Progenitor cell of endocrine pancreas (in vitro differentiated cells): ENCODE results near the gene C1orf87. TPM values are rescaled to one million over a fixed set of nuclear protein-coding genes. Genes with fewer than 3 reads are reported as not detected.

Source experiments
- DNase-seq: peaks from one replicate; pipeline ENCODE4 v3.0.0; 2021; ENCODE audit warnings: low spot score; ENCODE audit not compliant: unreplicated experiment
- H3K27ac Mint-ChIP-seq: 2 replicates; pipeline ENCODE4 v1.8.0; 2021; ENCODE audit warnings: mild to moderate bottlenecking, moderate library complexity, mixed read lengths
- H3K27me3 Mint-ChIP-seq: 2 replicates; pipeline ENCODE4 v1.8.0; 2021; ENCODE audit warnings: mixed read lengths
- H3K36me3 Mint-ChIP-seq: 2 replicates; pipeline ENCODE4 v1.8.0; 2022; ENCODE audit warnings: mixed read lengths; ENCODE audit not compliant: insufficient read depth
- H3K4me1 Mint-ChIP-seq: 2 replicates; pipeline ENCODE4 v1.8.0; 2021; ENCODE audit warnings: low read depth, mixed read lengths
- H3K4me3 Mint-ChIP-seq: 2 replicates; pipeline ENCODE4 v1.8.0; 2021; ENCODE audit warnings: low read depth, mild to moderate bottlenecking, moderate library complexity, mixed read lengths
- H3K9me3 Mint-ChIP-seq: 2 replicates; pipeline ENCODE4 v1.8.0; 2021; ENCODE audit warnings: low read depth, mixed read lengths
- CTCF ChIP-seq: fragments of 200-600 bp; sonication (generic); IDR thresholded peaks from one replicate; pipeline ENCODE4 v1.5.0; 2021; ENCODE audit warnings: antibody characterized with exemption, mild to moderate bottlenecking; ENCODE audit not compliant: unreplicated experiment
- total RNA-seq: library from RNA; stranded (reverse); gene quantifications from 2 replicates; pipeline ENCODE4 v1.2.1, GENCODE V29; 2021

The C1orf87 gene
- total RNA-seq, 1 donor from 2014 or later: not detected

- Mint-ChIP-seq H3K27ac (no peak overlapping the region), H3K9me3 (no peaks in the 10 kb centered on the region)
These were observed 8.4 kb downstream of the C1orf87 start for GRCh38 chr1:60065199-60065598.

GRCh38 chr1:60063561-60063960 lies 10.0 kb downstream of the C1orf87 start:
- no peaks in the 10 kb centered on the region for H3K9me3 Mint-ChIP-seq
- DNase-seq: no peak
- no peaks in the 10 kb centered on the region for H3K27me3 Mint-ChIP-seq
- no peak overlapping the region for H3K4me3 Mint-ChIP-seq
- no peak for TF ChIP-seq CTCF
- H3K27ac Mint-ChIP-seq: no peak overlapping the region
- no peaks in the 10 kb centered on the region for H3K4me1 Mint-ChIP-seq
- no peaks in the 10 kb centered on the region for H3K36me3 Mint-ChIP-seq

More at GRCh38 chr1:60065199-60065598, 8.4 kb downstream of the C1orf87 start:
- H3K4me3 Mint-ChIP-seq: no peak overlapping the region
- no peak for TF ChIP-seq CTCF
- DNase-seq: no peak
- no peaks in the 10 kb centered on the region for H3K27me3 Mint-ChIP-seq
- no peaks in the 10 kb centered on the region for H3K36me3 Mint-ChIP-seq
- H3K4me1 Mint-ChIP-seq: no peaks in the 10 kb centered on the region

- no peak for TF ChIP-seq CTCF
- Mint-ChIP-seq H3K4me3 (no peak overlapping the region), H3K4me1 (no peaks in the 10 kb centered on the region), H3K27ac (no peak overlapping the region), H3K27me3 (no peaks in the 10 kb centered on the region), H3K36me3 (no peaks in the 10 kb centered on the region), H3K9me3 (no peaks in the 10 kb centered on the region)
- no peak for DNase-seq
These were observed 14.1 kb downstream of the C1orf87 start for GRCh38 chr1:60059468-60059867.

GRCh38 chr1:60055336-60055735 lies 18.2 kb downstream of the C1orf87 start:
- H3K4me1 Mint-ChIP-seq: no peaks in the 10 kb centered on the region
- H3K36me3 Mint-ChIP-seq: no peaks in the 10 kb centered on the region
- peaks cover 10% of the 10 kb centered on the region for H3K9me3 Mint-ChIP-seq
- no peak overlapping the region for H3K27ac Mint-ChIP-seq
- DNase-seq: no peak
- TF ChIP-seq CTCF: no peak
- no peaks in the 10 kb centered on the region for H3K27me3 Mint-ChIP-seq
- H3K4me3 Mint-ChIP-seq: no peak overlapping the region

- Mint-ChIP-seq H3K9me3 (peaks cover 13% of the 10 kb centered on the region), H3K36me3 (no peaks in the 10 kb centered on the region), H3K4me3 (no peak overlapping the region), H3K4me1 (no peaks in the 10 kb centered on the region), H3K27me3 (no peaks in the 10 kb centered on the region), H3K27ac (no peak overlapping the region)
- no peak for DNase-seq
- no peak for TF ChIP-seq CTCF
These were observed 19.2 kb downstream of the C1orf87 start for GRCh38 chr1:60054374-60054773.
